Loucy (cell line): Measurements from ENCODE around the gene PEX5L.

Experiments used
- CTCF ChIP-seq: fragments of 200-600 bp; sonication (generic); conservative IDR thresholded peaks from 2 replicates; pipeline ENCODE4 v1.5.1; 2014; ENCODE audit warnings: mild to moderate bottlenecking, antibody characterized with exemption, low read length
- EZH2phosphoT487 ChIP-seq: fragments of 200-600 bp; IDR thresholded peaks from 2 replicates; pipeline ENCODE4 v1.6.1; 2018; ENCODE audit warnings: antibody characterized with exemption, mild to moderate bottlenecking, moderate library complexity, borderline replicate concordance

- TF ChIP-seq CTCF (no peak), EZH2phosphoT487 (no peak)
Measured at GRCh38 chr3:179745079-179745478, 291.7 kb downstream of the PEX5L start.
